AG04450 (cell line): ENCODE measurements around the gene RAD51C. TPM values are rescaled to one million over a fixed set of nuclear protein-coding genes. Genes with fewer than 3 reads are reported as not detected.
"Not testable (repeated sequence)": the region's sequence is repeated elsewhere in the genome, so short reads cannot be mapped to it uniquely, and the experiment has no call there.

Experiments
- CTCF ChIA-PET: fragments of 300-600, 350-600 bp; formaldehyde crosslinking; extraction: SDS; loops from one replicate; lab custom pipeline; 2022; ENCODE audit warnings: antibody characterized with exemption, inconsistent platforms; lab: Charles Lee
- POLR2A ChIA-PET: fragments of 350-600 bp; formaldehyde crosslinking; extraction: SDS; loops from one replicate; lab custom pipeline; 2021; ENCODE audit warnings: antibody characterized with exemption, inconsistent platforms; lab: Yijun Ruan, JAX
- DNase-seq: peaks from one replicate; pipeline ENCODE4 v3.0.0-alpha.2; 2011; ENCODE audit warnings: low read depth, low spot score
- H3K27ac ChIP-seq: one replicate; pipeline ENCODE4 v1.5.1; 2012; ENCODE audit warnings: low read depth, low read length, control low read depth
- H3K27me3 ChIP-seq: one replicate; pipeline ENCODE4 v1.6.0; 2012; ENCODE audit warnings: low read length; ENCODE audit not compliant: control insufficient read depth, insufficient read depth
- H3K4me3 ChIP-seq: 2 replicates; pipeline ENCODE4 v1.5.1; 2011; ENCODE audit warnings: mild to moderate bottlenecking, low read depth, low read length, control low read depth
- H3K9me3 ChIP-seq: 2 replicates; pipeline ENCODE4 v1.5.1; 2012; ENCODE audit warnings: low read length; ENCODE audit not compliant: control insufficient read depth, insufficient read depth
- CTCF ChIP-seq: IDR thresholded peaks from 2 replicates; pipeline ENCODE4 v1.5.1; 2011; ENCODE audit warnings: low read depth, low read length, control low read depth, inconsistent platforms
- polyA minus RNA-seq: library from RNA; depleted of rRNA, polyadenylated mRNA; stranded (reverse); fragments of >200 nt; gene quantifications from 2 replicates; pipeline ENCODE4 v1.2.3, GENCODE V29; 2011; rRNA and poly(A)+ RNA removed
- polyA plus RNA-seq: library from polyadenylated mRNA; depleted of rRNA; stranded (reverse); fragments of >200 nt; gene quantifications from 2 replicates; pipeline ENCODE4 v1.2.3, GENCODE V29; 2011; rRNA removed

RAD51C gene
- polyA plus RNA-seq: 27.5 and 36.1 TPM in 2 replicates
- polyA minus RNA-seq: 7.5 and 15.2 TPM in 2 replicates

GRCh38 chr17:58692239-58693055 lies at the start of gene RAD51C:
TSS of gene RAD51C (plus strand) at chr17:58692602. CDS start at chr17:58692644, 42 bp downstream.
- no peak for TF ChIP-seq CTCF
- DNase-seq: peak; percentile 56
- Histone ChIP-seq H3K9me3 (peaks cover 5% of the 10 kb centered on the region), H3K27me3 (no peaks in the 10 kb centered on the region), H3K27ac (peak within 1 kb of the TSS; percentile 88), H3K4me3 (peak within 1 kb of the TSS; percentile 83)
- POLR2A ChIA-PET: interaction anchor here (0.8 to 1.8 kb wide), 4 partner anchors 33 to 685 kb away, joined by 3 to 20 read pairs (median 4); partner anchors contain the start of gene SRSF1
- CTCF ChIA-PET: interaction anchor here (0.7 to 5.4 kb wide), 3 partner anchors 18 to 314 kb away, joined by 3 to 21 read pairs (median 6); no protein-coding TSS in a partner anchor

GRCh38 chr17:58643147-58643546 lies 49.3 kb upstream of the RAD51C start:
- no peaks in the 10 kb centered on the region for H3K9me3 ChIP-seq
- CTCF ChIA-PET: interaction anchor here (0.7 to 1.7 kb wide), 2 partner anchors 11 to 65 kb away, joined by 3 to 10 read pairs; no protein-coding TSS in a partner anchor
- peak overlapping the region; percentile 3 for H3K27ac ChIP-seq
- POLR2A ChIA-PET: interaction anchor here (0.6 to 2.2 kb wide), 4 partner anchors 12 to 782 kb away, joined by 3 to 41 read pairs (median 9); partner anchors contain the start of gene MTMR4
- peaks cover 2% of the 10 kb centered on the region for H3K27me3 ChIP-seq
- H3K4me3 ChIP-seq: no peak overlapping the region
- DNase-seq: peak; percentile 42
- no peak for TF ChIP-seq CTCF

- ChIA-PET CTCF (no interaction called here), POLR2A (interaction anchor here (1.0 kb wide), 1 partner anchor 16 kb away, joined by 5 read pairs; no protein-coding TSS in a partner anchor)
- H3K27ac ChIP-seq: no peak overlapping the region
- TF ChIP-seq CTCF: no peak
- peaks cover 5% of the 10 kb centered on the region for H3K27me3 ChIP-seq
- H3K4me3 ChIP-seq: no peak overlapping the region
- no peak for DNase-seq
- H3K9me3 ChIP-seq: no peaks in the 10 kb centered on the region
Measured at GRCh38 chr17:58648236-58648635, 44.2 kb upstream of the RAD51C start.

GRCh38 chr17:58657962-58658803 lies 34.2 kb upstream of the RAD51C start:
- CTCF ChIA-PET, DNase-seq, H3K9me3 ChIP-seq, H3K4me3 ChIP-seq, H3K27ac ChIP-seq, H3K27me3 ChIP-seq: not testable (repeated sequence)
- POLR2A ChIA-PET: interaction anchor here (0.6 to 4.1 kb wide), 8 partner anchors 10 to 573 kb away, joined by 3 to 86 read pairs (median 4); no protein-coding TSS in a partner anchor
